Fibroblast of gingiva (primary cell): ENCODE results near the gene APBB2.

ENCODE experiments used
- DNase-seq: peaks from one replicate; pipeline ENCODE4 v3.0.0-alpha.2; 2011; ENCODE audit warnings: low read depth

Gene APBB2

DNA sequence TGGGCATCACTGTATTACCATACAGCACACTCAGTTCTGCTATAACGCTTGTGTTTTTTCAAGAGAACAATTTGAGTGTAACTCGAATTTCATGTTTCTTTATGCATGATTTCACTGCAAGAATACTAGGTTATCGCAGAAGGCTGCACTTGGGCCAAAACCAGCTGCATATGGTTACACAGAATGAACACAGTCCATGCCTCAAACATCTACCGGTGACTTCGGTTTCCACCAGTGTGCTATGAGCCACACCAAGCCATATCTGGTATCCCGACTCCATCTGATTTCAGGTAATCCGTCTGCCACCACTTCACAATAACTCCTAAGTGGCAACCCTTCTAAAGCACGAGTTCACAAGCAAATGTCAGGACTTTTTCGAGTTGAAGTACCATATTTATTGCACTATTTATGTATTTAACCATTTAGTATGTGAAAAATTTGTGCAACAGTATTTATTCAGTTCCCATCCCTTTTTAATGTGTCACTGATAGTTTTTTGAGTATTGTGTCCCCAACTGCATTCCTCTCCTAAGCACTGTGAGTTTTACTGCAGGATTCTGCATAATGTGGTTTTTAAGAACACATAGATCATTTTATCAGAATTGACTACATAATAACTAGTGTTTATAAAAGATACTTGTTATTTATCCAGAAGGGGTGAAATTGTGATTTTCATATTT, 111.8 kb downstream of the APBB2 start:
- DNase-seq, result no peak

DNA sequence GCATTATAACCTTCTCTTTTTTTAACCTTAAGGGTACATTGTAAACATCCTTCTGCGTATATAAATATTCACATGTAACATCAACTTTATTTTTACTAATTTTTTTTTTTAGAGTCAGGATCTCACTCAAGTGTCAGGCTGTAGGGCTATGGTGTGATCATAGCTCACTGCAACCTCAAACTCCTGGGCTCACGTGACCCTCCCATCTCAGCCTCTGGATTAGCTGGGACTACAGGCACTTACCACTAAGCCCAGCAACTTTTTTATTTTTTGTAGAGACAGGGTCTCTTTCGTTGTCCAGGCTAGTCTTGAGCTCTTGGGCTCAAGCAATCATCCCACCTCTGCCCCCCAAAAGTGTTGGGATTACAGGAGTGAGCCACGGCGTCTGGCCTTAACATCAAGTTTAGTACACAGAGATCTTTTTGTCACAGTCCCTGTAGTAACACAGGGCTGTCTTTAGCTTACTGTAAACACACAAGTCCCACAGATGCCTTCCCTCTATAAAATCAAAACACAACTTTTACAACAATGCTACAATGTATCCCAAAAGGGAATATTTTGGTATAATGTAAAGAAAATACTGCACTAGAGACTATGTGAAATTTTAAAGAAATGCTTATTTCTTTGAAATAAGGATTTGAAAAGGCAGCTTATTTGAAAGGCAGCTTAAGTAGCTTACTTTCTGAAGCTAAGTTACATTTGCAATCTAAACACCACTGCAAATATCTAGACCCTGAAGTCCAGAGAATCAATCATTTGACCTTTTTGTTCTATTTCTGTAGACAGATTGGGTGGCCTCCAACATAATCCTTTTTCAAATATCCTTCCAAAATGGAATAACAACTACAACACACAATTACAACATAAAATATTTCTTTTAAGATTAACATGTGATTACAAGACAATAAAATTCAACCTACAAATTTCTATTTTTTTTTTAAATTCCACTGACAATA, 116.0 kb downstream of the APBB2 start:
- no peak for DNase-seq

DNA sequence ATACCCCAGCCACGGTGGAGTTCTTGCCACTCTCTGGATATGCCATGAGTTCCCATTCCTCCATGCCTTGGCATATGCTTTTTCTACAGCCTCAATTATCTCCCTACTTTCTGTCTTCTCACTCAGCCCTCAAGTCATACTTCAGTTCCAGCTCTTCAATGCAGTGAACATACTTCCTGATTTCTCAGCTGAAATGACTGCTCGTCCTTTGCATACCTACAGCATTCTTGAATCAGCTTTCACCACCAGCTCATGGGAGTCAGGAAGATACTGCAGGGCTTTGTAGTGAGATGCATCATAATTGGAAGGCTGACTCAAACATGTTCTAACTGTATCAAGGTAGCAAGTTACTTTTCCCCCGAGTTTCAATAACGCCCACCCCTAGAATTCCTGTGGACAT, 118.4 kb downstream of the APBB2 start:
- no peak for DNase-seq

DNA sequence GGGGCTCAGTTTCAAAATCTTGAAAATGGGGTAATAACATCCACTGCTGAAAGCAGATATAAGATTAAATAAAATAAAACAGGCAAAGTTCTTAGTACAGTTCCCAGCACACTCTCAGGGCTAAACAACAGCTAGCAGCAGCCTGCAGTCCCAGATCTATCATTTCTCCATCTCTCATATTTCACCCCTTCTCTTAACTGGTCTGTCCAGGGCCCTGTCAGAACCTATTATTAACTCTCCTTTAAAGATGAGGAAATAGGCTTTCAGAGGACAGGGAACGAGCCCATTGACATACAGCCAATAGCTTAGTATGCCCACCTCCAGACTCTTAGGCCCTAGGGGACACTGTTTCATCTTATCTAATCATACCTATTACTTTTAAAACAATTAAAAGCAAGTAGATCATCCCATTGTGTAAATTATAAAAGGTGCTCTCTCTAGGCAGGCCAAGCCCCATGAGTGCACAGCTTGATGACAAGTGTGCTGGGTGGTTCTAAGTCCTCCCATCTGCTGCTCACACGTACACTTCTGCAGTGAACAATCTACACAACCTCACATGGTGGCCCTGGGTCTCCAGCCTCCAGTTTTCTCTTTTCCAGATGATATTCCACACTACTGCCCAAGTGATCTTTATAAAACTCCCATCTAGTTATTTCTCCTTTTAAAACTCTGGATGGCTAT, 119.0 kb downstream of the APBB2 start:
- no peak for DNase-seq

DNA sequence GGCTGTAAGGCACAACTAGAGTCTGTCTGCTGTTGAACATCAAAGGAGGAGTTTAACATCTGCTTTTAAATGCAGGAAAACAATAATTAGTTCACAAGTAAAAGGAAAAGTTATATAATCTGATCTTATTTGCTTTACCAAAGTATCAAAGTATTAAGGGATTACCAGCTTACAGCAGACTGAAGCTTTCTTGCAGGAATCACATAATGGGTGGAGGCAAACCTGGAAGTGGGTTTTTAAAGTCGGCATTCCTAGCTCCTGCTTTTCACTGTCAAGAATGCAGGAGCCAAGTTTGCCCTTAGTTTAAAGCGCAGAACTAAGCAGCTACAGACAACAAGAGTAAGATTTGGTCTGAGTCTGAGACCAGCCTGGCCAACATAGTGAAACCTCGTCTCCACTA, 122.2 kb downstream of the APBB2 start:
- DNase-seq, result no peak

DNA sequence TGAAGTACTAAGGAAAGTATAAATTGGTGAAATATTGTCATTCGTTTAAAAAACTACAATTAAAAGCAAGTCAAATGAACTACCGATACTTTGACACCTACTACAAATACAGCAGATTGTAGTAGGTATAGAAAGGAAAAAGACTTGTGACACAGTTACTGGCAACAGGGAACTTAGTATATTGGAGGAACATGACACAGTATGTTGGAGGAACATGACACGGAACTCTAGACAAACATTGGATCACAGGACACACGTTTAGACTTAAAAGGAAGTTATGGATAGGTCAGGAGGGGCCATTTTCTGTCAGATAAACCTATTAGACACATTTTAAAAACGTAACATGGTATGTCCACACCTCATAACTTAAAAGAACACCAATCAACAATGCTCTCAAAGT, 132.5 kb downstream of the APBB2 start:
- DNase-seq, result no peak

DNA sequence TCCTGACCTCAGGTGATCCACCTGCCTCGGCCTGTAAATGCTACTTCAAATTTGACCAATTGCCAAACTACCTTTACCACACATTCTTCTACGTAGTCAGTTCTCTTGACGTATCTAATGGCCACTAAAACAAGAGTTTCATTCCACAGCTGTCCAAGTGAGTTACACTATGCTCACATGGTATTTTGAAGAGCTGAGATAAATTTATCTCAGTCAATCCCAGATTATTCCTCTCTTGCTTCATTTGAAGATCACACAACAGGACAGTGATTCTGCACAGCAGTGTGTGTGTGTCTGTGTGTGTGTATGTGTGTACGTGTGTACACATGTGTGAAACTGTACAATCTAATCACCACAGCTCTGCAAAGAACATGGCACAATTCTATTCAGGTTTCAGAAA, 133.4 kb downstream of the APBB2 start:
- DNase-seq, result no peak

DNA sequence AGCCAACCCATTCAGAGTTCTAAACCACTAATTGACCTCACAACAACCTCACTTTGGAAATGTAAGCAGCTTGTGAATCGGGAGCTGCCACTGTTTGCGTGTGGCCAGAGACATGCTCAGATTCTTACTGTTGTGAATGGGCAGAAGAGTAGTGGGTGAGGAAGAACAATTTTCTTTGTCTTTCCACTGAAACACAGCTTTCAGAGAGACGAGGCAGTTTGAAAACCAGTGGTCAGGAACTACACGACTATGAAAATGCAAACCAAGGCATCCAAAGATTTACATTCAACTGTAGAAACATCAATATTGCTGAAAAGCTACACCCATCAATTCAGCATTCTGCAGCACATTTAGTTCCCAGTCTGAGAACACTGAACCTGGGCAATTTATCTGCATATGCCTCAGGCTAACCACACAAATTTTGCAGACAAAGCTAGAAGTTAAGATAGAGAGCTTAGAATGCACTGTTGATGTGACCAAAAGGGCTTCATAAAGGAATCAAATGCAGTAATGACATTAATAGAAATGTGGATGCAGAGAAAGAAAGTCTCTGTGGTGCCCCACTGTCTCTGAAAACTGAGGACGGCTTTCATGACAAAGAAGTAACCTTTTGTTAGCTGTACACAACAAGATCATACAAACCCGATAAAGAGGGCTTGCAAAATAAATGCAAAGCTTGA, 134.3 kb downstream of the APBB2 start:
- no peak for DNase-seq

DNA sequence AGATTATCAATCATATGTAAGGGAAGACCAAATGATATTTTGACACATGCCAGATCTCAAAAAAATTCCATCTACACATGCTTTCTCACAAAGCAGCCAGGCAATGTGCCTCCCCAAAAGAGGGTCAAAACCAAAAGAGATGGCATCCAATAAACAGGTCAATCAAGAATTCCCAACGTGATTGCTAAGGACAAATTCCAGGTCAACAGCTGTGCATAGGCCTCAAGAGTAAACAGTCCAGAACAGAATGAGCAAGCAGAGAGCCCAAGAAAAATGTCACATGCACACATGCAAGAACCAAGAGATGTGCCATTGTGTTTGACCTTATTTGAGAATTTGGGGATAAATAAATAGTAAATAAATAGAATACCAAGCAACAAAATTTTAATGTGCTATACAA, 136.7 kb downstream of the APBB2 start:
- DNase-seq, result no peak

DNA sequence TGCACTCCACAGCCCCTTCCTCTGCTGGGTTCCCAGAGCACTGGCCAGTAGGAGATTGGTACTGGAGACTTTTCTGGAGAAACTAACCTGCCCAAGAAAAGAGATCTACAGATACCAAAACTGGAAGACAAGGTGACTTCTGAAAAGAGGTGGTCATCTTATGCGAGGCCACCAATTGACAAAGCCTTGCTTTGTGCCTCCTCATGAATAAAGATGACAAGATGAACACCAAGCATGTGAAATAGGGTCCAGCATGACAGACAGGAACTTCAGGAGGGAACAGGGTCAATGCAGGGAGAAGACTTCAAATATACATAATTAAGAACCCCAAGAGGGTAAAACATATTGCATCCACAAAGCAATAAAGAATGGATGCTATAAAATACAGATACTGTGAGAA, 137.9 kb downstream of the APBB2 start:
- DNase-seq, result no peak

DNA sequence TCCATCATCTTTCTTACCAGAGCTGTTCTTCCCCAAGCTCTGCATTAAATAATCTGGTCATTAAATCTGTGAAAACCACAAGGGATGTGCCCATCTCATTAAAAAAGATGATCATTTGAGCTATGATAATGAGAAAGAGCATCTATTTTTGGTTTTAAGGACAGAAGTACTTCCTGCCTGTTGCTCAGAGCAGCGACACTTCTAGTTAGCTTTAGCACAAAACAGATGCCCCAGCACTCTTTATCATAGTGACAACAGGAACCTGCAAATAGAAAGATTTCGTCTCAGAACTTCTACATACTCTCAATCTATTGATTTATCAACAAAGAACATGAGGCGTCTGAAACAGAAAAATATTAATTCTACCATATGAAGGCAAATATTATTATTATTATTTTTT, 140.1 kb downstream of the APBB2 start:
- no peak for DNase-seq

DNA sequence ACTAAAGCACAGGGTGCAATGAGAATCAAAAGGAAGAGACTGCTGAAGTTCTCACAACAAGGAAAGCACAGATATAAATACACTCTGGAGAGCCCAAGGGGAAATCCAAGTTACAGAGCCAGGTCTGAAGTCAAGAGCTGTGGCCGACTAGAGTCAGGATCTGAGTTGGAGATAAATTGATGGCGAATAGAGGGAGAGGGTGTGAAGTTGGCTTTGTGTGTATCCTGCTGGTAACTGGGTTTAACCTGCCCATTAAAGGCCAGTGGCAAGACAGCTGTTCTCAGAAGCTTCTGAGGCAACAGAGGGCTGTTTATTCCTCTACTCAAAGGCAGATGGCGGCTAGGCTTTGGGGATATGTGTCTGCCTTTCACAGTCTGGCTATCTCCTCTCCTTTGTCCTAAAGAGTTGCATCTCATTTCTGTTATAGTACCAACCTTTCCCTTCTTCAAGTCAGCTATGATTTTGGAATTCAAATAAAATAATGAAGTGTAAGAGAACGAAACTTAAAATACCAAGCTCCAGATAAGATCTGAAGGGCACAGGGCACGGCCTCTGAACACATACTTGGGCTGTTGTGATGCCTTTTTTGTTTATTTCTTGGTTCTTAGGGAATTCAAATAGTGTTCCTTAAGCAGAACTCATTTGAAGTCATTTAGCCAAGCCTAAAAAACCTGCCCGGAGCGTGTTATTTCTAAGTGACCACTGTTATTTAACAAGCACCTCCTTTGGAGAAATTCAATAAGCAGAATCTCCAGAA, 142.1 kb downstream of the APBB2 start:
- DNase-seq, result no peak

DNA sequence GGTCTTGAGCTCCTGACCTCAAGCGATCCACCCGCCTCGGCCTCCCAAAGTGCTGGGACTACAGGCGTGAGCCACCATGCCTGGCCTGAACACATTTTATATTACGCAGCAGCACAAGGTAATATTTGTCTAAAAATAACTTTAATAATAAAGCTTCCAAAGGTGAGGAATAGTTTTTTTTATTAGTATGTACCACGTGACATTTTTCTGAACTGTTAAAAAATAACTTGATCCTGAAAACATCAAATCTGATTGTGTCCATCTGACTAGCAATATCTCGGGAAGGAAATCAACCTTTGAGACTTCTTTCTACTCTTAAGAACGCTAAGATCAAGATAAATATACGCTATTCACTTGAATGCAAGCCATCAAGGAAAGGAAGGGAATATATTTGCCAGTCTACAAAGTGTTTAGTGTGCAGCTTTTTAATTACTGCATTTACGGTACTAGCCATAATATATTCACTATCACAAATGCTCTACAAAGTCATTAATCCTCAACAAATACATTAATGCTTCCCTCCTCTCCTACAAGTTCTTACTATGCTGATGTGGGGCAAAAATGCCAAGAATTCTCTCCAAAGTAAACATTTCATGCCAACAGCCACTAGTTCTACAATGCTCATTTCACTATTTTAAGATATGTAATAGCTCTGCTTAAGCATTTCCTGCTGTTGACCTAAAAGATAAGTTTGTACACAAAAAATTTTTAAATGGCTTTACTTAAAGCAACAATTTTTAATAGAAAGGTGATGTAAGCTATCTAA, 143.6 kb downstream of the APBB2 start:
- DNase-seq, result peak; percentile 62

DNA sequence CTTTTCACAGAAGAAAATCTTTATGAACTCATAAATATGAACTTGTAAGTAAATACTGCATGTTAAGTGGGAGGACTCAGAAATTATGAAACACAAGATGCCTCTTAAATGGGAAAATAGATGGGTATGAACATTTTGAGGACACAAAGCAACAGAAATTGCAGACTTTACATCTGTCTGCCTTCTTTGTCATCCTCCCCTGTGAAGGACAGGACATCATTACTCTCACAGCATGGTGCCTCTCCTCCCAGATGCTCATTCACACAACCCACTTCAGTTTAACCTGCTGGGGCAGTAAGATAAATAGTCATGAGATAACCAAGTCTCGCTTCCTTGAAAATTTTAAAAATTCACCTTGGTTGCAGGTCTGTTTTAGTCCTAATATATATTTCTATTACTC, 144.5 kb downstream of the APBB2 start:
- no peak for DNase-seq

DNA sequence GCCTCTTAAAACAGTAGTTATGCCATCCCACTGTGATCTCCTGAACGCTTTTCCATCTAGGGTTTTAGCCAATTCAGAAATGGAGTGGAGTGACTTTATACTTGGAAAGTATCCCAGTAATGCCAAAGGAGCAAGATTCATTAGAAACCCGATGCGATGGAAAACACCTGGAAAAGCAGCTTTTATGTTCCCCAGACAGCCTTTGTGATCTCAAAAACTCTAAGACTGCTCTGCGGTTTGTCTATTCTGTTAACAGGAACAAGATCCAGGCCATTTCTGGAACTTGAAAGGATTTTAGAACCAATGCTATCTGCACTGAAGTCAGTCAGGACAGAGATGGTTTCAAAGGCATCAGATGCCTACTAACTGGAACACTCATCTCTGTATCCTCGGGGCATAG, 145.1 kb downstream of the APBB2 start:
- no peak for DNase-seq

DNA sequence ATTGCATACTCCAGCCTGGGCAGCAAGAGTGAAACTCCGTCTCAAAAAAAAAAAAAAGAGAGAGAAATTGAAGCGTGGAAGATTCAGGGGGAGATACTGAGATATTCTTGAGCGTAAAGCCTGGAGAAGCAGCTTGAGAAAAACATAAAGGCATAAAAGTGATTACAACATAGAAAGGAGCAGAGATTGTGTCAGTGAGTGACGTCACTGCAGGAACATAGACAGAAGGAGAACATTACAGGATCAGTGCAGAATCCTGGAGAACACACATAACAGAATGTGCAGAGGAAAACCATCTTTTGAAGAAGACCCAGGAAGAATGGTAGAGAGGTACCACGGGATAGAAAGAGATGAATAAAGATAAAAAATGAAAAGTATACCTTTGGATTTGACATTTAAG, 147.0 kb downstream of the APBB2 start:
- DNase-seq, result peak; percentile 36

DNA sequence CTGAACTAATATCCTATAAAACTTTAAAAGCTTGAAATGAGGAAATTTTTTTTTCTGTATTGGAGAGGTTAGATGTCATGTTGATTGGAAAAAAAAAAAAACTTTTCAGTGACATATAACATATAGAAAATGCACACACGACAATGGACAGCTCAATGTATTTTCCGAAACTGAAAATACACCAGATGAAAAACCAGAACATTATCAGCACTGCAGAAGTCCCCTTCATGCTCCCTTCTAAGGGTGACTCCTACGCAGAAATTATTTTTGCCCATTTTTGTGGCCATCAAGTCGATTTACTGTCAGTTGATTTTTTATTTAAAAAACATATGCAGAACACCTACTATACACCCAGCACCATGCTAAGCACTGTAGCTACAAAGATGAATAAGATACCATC, 148.3 kb downstream of the APBB2 start:
- DNase-seq, result no peak

DNA sequence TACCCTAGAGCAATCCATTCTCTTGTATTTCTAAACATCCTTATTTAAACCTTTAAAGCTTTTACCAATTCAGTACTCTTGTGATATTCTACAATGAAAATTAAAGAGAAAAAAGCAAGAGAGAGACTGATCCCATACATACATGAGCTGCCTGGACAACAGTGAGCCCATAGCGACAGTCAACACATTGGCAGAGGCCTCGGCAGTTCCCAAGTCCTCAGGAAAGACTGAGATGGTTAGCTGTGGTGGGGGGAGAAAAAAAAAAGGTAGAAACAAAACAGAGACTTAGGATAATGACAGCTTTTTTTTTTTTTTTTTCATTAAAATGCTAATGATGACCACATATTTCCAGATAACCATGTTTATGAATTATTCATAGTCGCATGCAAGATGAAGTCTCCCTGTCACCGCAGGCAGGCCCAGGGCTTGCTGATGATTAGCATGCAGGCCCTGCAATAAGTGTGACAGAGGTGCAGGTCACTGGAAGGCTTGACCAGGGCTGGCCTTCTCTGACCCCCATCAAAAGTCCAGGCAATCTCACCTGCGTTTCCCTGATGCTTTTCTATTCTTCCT, 148.8 kb downstream of the APBB2 start:
- no peak for DNase-seq

DNA sequence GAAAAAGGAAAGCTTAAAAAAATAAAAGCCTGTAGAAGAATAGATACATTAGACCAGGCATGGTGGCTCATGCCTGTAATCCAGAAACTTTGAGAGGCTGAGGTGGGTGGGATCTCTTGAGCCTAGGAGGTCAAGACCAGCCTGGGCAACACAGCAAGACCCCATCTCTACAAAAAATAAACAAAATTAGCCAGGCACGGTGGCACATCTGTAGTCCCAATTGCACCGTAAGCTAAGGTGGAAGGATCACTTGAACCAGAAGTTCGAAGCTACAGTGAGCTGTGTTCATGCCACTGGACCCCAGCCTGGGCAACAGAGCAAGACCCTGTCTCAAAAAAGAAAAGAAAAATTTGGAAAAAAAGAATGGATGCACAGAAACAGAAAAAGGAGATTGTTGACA, 149.4 kb downstream of the APBB2 start:
- no peak for DNase-seq

DNA sequence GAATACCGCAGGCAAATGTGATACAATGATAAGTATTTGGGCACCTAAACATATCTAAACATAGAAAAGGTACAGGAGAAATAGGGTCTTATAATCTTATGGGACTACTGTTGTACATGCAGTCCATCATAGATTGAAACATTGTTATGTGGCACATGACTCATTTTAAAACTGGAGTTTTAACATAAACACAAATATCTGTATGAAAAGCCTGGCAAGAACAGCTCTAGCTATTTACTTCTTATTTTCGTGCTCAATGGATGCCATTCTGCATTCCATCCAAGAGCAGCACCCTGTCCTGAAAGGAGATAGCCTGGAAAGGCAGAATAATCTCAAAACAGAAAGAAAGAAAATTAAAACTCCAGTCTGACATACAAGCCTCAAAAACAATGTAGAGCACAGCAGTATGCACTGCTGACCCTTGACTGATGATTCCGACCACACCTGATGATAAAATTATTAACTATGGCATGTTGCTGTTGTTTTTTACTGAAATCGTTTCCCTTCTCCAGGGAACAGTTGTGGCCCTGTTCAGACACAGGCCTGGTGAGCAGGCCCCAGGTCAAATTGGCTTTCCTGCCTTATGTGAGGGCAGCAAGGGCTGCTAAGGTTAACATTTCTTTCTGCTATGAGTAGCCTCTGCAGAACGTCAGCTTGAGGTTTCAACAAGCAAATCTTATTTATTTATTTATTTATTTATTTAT, 152.7 kb downstream of the APBB2 start:
- DNase-seq, result peak; percentile 56
